HepG2 (cell line): Measurements from ENCODE around the gene EGFL8. TPM values are rescaled to one million over a fixed set of nuclear protein-coding genes. Genes with fewer than 3 reads are reported as not detected.

Experiments used
- ATF3 ChIP-seq: sonication (generic); formaldehyde crosslinking; IDR thresholded peaks from 2 replicates; pipeline ENCODE4 v1.4.0; 2020; ENCODE audit warnings: missing genetic modification reagents
- HMGXB4 ChIP-seq, 2 experiments: sonication (generic) in 1 of 2; formaldehyde crosslinking in 1 of 2; IDR thresholded peaks; 2 replicates each; pipeline versions ENCODE4 v1.4.0 to v1.6.1; 2018 to 2020; ENCODE audit warnings: missing genetic modification reagents in 2 of 2, borderline replicate concordance in 1 of 2, low read depth in 1 of 2, mild to moderate bottlenecking in 1 of 2, missing biosample characterization in 1 of 2
- MBNL3 ChIP-seq: fragments of 250-450 bp; sonication (Bioruptor Pico); conservative IDR thresholded peaks from 2 replicates; pipeline ENCODE4 v1.8.0; 2022; ENCODE audit warnings: mild to moderate bottlenecking, inconsistent platforms
- MIER2 ChIP-seq: IDR thresholded peaks from 2 replicates; pipeline ENCODE4 v1.6.1; 2016; ENCODE audit warnings: missing biosample characterization, missing genetic modification reagents
- MYPOP ChIP-seq: sonication (generic); formaldehyde crosslinking; IDR thresholded peaks from 2 replicates; pipeline ENCODE4 v1.8.1; 2023; ENCODE audit warnings: mild to moderate bottlenecking, moderate library complexity, missing genetic modification reagents
- PAXIP1 ChIP-seq: sonication (generic); formaldehyde crosslinking; conservative IDR thresholded peaks from 2 replicates; pipeline ENCODE4 v1.4.0; 2020; ENCODE audit warnings: mild to moderate bottlenecking, missing genetic modification reagents, moderate library complexity
- POLR2AphosphoS5 ChIP-seq: IDR thresholded peaks from 2 replicates; pipeline ENCODE4 v1.6.1; 2012; ENCODE audit warnings: low read depth, low read length
- SETDB1 ChIP-seq: sonication (generic); formaldehyde crosslinking; IDR thresholded peaks from 2 replicates; pipeline ENCODE4 v1.5.1; 2020; ENCODE audit warnings: missing genetic modification reagents, mild to moderate bottlenecking, borderline replicate concordance
- TCF7 ChIP-seq: sonication (generic); IDR thresholded peaks from 2 replicates; pipeline ENCODE4 v1.6.1; 2016; ENCODE audit warnings: antibody characterized with exemption, low read depth
- USF2 ChIP-seq, 2 experiments: sonication (generic) in 1 of 2; formaldehyde crosslinking in 1 of 2; IDR thresholded peaks; 2 replicates each; pipeline versions ENCODE4 v1.5.1 to v1.6.1; 2011 to 2020; ENCODE audit warnings: borderline replicate concordance in 1 of 2, low read depth in 1 of 2, low read length in 1 of 2, mild to moderate bottlenecking in 1 of 2, missing genetic modification reagents in 1 of 2, moderate library complexity in 1 of 2
- ZNF281 ChIP-seq: sonication (generic); formaldehyde crosslinking; IDR thresholded peaks from 2 replicates; pipeline ENCODE4 v1.4.0; 2020; ENCODE audit warnings: missing genetic modification reagents, borderline replicate concordance
- ZNF331 ChIP-seq: sonication (generic); formaldehyde crosslinking; IDR thresholded peaks from 2 replicates; pipeline ENCODE4 v1.4.0; 2020; ENCODE audit warnings: missing genetic modification reagents
- ZNF580 ChIP-seq: IDR thresholded peaks from 2 replicates; pipeline ENCODE4 v1.6.1; 2016; ENCODE audit warnings: low read depth, borderline replicate concordance
- ZSCAN12 ChIP-seq: sonication (generic); formaldehyde crosslinking; IDR thresholded peaks from 2 replicates; pipeline ENCODE4 v1.9.0; 2021; ENCODE audit warnings: mild to moderate bottlenecking, missing genetic modification reagents
- polyA plus RNA-seq, 8 experiments: library from polyadenylated mRNA; depleted of rRNA in 3 of 8; stranded (reverse) in 7 of 8; unstranded in 1 of 8; fragments of >200 nt; fragmentation: Illumina TruSeq in 4 of 8; extraction: Trizol in 4 of 8; gene quantifications; 2 replicates each; pipeline versions ENCODE4 v1.2.1 to v1.2.3, GENCODE V29; 2011 to 2016; ENCODE audit warnings: low read depth in 4 of 8, missing spikeins in 1 of 8, mixed read lengths in 1 of 8; ENCODE audit not compliant: insufficient read depth in 1 of 8
- total RNA-seq, 5 experiments: library from RNA; depleted of rRNA; stranded (reverse); fragments of >200 nt; fragmentation: Illumina TruSeq; extraction: Trizol; gene quantifications; 2 replicates each; pipeline ENCODE4 v1.2.3, GENCODE V29; 2016; ENCODE audit warnings: low read depth in 1 of 5

Gene EGFL8
- total and polyA plus RNA-seq, 2 of the 13 experiments (the other 11 are each of a cell fraction or from before 2014, with no cell fraction given) = 10.0 to 11.5 TPM

- TF ChIP-seq USF2 (IDR thresholded peaks at IDR 0.05; ENCODE audit: low read depth, low read length) (no peak), USF2 (CRISPR knock-in tag; IDR thresholded peaks at IDR 0.05; ENCODE audit: borderline replicate concordance) (no peak), ATF3 (CRISPR knock-in tag) (no peak), PAXIP1 (CRISPR knock-in tag) (peak; percentile 73), MYPOP (no peak), TCF7 (no peak), ZNF580 (CRISPR knock-in tag) (no peak; the same call in 1 of the 2 replicates), ZNF281 (peak; percentile 24; the same call in 1 of the 2 replicates), MIER2 (CRISPR knock-in tag) (no peak), MBNL3 (no peak), ZSCAN12 (no peak), HMGXB4 (CRISPR knock-in tag; IDR thresholded peaks at IDR 0.05; ENCODE audit: borderline replicate concordance in 1 of 2, low read depth in 1 of 2) (peak; percentile 62 to 74; a peak in 3 of 4 replicates), SETDB1 (CRISPR knock-in tag) (no peak), ZNF331 (CRISPR knock-in tag) (no peak; the same call in 1 of the 2 replicates), POLR2AphosphoS5 (peak; percentile 91)
Measured at GRCh38 chr6:32175711-32176475, 11.5 kb downstream of the EGFL8 start, which contains the start of gene AGPAT1 (continued).
